H1 (cell line): ENCODE results near the gene NLRC5. TPM values are rescaled to one million over a fixed set of nuclear protein-coding genes. Genes with fewer than 3 reads are reported as not detected.

Experiments used
- CBX5 ChIP-seq: fragments of 300-800, 300-1000 bp; sonication (generic); IDR thresholded peaks from 2 replicates; pipeline ENCODE4 v1.7.1; 2016; ENCODE audit warnings: antibody characterized with exemption, low read length, low read depth
- JUND ChIP-seq: IDR thresholded peaks from 2 replicates; pipeline ENCODE4 v1.6.1; 2011; ENCODE audit warnings: mild to moderate bottlenecking, improper control_type of control experiment, low read length
- NRF1 ChIP-seq: IDR thresholded peaks from 2 replicates; pipeline ENCODE4 v1.6.1; 2011; ENCODE audit warnings: mild to moderate bottlenecking, low read depth, low read length, improper control_type of control experiment
- POLR2AphosphoS5 ChIP-seq: IDR thresholded peaks from 2 replicates; pipeline ENCODE4 v1.6.1; 2011; ENCODE audit warnings: low read depth, low read length
- SIRT6 ChIP-seq: IDR thresholded peaks from one replicate; pipeline ENCODE4 v1.7.1; 2012; ENCODE audit warnings: low read length, inconsistent platforms
- SP2 ChIP-seq: IDR thresholded peaks from 2 replicates; pipeline ENCODE4 v1.6.1; 2012; ENCODE audit warnings: mild to moderate bottlenecking, low read length, inconsistent platforms
- SRF ChIP-seq: IDR thresholded peaks from 2 replicates; pipeline ENCODE4 v1.6.1; 2011; ENCODE audit warnings: mild to moderate bottlenecking, low read depth, low read length, moderate library complexity
- TCF12 ChIP-seq: IDR thresholded peaks from 2 replicates; pipeline ENCODE4 v1.6.1; 2011; ENCODE audit warnings: low read depth, mild to moderate bottlenecking, low read length
- polyA plus RNA-seq, 7 experiments: library from polyadenylated mRNA; depleted of rRNA in 3 of 7; stranded (reverse) in 5 of 7; unstranded in 2 of 7; fragments of >200 nt in 5 of 7; fragments of 200-250 nt in 2 of 7; gene quantifications; 1 replicate in 5 of 7; 2 replicates in 1 of 7; 4 replicates in 1 of 7; pipeline versions ENCODE4 v1.2.1 to v1.2.3, GENCODE V29; 2011 to 2013; ENCODE audit warnings: missing spikeins in 2 of 7, mixed read lengths in 2 of 7
- total RNA-seq: library from RNA; stranded (reverse); fragmentation: NEBNext Ultra II Directional; extraction: Animal tissue kit (Norgen Biotek cat#: 25700); gene quantifications from 2 replicates; pipeline ENCODE4 v1.2.1, GENCODE V29; 2021

NLRC5 gene
- total and polyA plus RNA-seq, 2 of the 8 experiments (the other 6 are each of a cell fraction or from before 2014, with no cell fraction given): 2.2 to 3.2 TPM

DNA sequence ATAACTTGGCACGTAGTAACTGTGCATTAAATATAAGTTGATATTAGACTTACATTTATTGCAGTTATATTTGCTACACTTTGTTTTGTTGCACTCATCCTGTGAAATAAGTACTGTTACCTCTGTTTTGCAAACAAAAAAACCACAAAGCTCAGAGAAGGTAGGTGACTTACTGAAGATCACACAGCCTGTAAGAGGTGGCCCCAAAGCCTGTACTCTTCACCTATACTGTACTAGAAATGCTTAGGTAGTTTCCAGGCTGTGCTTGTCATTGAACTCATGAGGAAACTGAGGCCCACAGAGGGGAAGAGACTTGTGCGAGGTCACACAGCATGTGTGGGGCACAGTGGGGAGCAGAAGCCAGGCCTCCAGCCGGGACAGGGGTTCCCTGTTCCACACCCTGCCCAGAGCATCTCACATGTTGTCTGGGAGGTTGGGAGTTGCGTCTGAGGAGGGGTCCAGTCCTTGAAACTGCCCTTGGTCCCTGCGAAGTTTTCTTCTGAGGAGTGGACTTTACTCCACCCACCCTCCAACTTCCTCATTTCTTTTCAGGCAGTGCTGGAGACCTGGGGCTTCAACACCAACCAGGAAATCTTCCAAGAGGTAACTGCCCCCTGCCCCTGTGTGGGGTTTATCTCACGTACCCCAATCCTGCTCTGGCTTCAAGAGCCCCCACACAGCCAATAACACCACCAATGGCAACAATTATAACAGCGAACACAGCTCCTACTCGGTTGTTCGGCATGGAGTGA, 14.6 kb upstream of the NLRC5 start (continued):
- TF ChIP-seq CBX5: no peak
- TF ChIP-seq SRF: no peak
- no peak for TF ChIP-seq SIRT6
- TF ChIP-seq POLR2AphosphoS5: no peak
- no peak for TF ChIP-seq SP2
- TF ChIP-seq NRF1: no peak
- no peak for TF ChIP-seq JUND
- no peak for TF ChIP-seq TCF12
